ENCODE measurements around the gene HS6ST2. TPM values are rescaled to one million over a fixed set of nuclear protein-coding genes. Genes with fewer than 3 reads are reported as not detected.

HS6ST2 gene
- total RNA-seq, 4 donors from 2014 or later: 0.22 to 0.34 (median 0.33) TPM; not detected in 1

DNA sequence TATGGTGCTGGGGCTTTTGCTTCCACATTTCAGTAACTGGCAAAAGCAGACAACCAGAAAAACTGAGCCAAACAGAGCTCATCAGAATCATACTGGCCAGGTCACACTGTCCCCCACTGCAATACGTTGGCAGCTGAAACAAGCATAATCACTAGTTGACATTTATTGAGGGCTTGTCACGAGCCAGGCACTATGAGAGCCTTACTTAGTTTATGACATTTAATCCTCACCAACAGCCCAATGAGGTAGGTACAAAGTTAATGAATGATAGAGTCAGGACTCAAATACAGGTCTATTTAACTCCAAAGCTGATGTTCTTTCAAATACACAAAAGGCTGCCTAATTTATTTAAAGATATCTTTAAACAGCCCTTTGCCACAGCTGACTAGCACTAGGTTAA is 295.6 kb downstream of the HS6ST2 start:
- TF ChIP-seq, protein P1, sequence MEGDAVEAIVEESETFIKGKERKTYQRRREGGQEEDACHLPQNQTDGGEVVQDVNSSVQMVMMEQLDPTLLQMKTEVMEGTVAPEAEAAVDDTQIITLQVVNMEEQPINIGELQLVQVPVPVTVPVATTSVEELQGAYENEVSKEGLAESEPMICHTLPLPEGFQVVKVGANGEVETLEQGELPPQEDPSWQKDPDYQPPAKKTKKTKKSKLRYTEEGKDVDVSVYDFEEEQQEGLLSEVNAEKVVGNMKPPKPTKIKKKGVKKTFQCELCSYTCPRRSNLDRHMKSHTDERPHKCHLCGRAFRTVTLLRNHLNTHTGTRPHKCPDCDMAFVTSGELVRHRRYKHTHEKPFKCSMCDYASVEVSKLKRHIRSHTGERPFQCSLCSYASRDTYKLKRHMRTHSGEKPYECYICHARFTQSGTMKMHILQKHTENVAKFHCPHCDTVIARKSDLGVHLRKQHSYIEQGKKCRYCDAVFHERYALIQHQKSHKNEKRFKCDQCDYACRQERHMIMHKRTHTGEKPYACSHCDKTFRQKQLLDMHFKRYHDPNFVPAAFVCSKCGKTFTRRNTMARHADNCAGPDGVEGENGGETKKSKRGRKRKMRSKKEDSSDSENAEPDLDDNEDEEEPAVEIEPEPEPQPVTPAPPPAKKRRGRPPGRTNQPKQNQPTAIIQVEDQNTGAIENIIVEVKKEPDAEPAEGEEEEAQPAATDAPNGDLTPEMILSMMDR (IDR thresholded peaks at IDR 0.05; ENCODE audit: low read depth): no peak

DNA sequence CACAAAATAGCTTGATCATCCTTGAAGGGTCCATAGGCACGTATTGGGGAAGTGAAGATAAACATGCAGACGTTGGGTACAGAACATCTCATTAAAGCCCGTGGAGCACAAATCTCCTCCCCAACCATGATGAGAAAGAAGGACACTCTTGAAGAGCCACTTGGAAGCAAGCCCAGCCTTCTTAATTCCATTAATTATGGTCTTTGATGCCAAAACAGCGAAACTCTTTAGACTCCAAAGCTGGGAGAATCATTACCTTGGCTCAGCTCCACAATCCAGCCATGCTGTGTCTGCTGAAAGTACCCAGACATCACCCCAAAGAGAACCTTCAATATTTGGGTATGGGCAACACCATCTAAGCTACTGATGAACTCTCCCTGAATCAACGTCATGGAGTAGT is 300.6 kb downstream of the HS6ST2 start:
- TF ChIP-seq, protein P1 (IDR thresholded peaks at IDR 0.05; ENCODE audit: low read depth): no peak

DNA sequence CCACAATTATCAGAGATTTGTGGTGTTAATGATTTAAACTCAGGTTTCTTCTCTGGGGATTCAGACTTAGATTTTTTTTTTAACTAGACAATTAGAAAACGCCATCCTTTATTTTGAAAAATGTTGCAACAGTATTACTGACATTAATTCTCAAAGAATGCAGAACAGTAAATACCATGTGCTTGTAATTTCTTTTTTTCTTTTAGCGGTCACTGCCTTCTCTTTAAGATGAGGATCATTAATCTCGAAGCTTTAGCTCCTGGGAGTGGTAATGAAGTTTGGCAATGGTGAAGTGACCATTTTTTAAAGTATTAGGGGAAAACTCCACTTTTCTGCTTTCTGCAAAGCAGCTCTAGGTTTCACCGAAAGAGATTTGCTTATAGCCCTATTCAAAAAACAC is 305.6 kb downstream of the HS6ST2 start:
- TF ChIP-seq, protein P1 (IDR thresholded peaks at IDR 0.05; ENCODE audit: low read depth): no peak

DNA sequence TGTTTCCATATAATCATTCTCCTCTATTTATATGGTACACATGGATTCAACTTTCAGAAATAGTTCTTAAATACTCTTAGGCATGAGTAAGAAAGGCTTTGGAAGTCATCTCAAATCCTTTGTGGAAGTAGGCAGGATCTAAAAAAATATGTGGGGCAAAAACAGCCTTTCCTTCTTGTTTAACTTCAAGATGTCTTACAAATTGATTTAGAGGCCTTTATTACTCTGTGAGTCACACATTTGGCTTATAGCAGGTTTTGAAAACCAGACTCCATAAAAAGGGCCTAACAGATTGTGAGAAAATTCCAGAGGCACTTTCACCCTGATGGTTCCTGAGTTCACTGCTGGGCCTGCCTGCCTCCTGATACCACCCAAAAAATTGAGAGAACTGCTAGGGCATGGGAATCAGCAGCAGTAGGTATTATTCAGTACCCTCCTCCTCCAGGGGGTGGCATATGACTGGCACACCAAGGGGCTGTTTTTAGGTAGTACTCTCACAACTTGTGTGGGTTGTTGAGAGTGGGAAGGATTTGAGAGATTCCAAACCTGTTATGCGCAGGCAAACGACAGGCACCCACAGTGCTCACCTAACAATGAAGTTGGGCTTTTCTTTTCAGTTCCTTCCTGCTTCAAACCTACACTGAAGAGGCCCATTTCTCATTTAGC is 306.9 kb downstream of the HS6ST2 start:
- TF ChIP-seq, protein P1 (IDR thresholded peaks at IDR 0.05; ENCODE audit: low read depth): no peak

DNA sequence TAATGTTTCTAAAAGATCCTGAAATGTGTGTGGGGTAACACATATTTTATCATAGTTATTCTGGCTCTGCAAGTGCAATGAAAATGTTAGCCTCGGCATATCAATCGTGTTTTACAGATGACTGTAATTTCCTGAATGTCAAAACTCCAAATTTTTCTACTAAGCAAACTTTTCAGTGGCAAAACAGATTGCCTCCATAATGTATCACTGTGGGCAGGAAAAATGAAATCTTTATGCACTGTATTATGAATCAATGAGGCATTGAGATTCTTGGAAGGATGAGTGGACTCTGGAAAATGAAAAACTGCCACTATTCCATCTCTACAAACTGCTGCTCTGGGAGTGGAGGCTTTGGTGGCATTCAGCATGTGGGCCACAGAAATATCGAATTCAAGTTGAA is 309.5 kb downstream of the HS6ST2 start:
- TF ChIP-seq, protein P1 (IDR thresholded peaks at IDR 0.05; ENCODE audit: low read depth): no peak

DNA sequence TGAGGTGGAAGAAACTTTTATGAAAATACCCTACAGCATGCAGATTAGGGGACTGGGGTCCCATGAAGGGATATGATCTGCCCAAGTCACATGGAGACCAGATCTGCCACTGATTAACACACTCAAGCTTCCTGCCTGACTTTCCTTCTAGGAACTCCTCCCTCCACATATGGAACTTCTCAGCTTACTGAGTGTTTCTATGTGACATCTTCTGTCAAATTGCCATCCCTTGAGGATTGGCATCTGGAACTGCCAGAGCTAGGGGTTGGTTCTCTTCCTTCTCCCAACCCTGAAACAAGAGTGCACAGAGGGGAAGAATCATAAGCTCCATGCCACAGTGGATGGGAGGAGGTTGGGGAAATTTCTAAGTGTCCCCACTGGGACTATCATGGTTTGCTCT is 319.0 kb downstream of the HS6ST2 start:
- TF ChIP-seq, protein P1 (IDR thresholded peaks at IDR 0.05; ENCODE audit: low read depth): no peak

DNA sequence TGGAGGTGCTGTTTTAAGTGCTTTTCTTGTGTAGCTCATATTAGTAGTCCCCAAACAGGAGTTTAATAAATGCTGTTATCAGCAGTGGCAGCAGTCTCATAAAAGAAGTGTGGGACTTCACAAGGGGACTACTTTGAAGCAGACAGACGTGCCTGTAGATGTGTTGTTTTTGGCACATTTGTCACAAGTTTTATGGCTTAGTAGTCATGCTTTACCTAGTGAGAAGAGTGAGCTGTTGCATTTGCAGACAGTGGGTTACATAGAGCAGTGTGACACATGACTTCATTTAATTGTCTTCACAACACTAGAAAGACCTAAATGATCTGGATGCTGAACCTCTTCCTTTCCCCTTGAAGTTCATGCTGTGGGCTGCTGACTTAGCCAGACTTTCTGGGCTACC is 320.1 kb downstream of the HS6ST2 start:
- TF ChIP-seq, protein P1 (IDR thresholded peaks at IDR 0.05; ENCODE audit: low read depth): no peak

Measured in subcutaneous adipose tissue (tissue), 4 donors.